SK-N-SH (cell line): ENCODE results near the gene GPR132.

ENCODE experiments used
- GABPA ChIP-seq: IDR thresholded peaks from 2 replicates; pipeline ENCODE4 v1.4.0; 2012; ENCODE audit warnings: low read depth, mild to moderate bottlenecking
- SIN3A ChIP-seq: IDR thresholded peaks from 2 replicates; pipeline ENCODE4 v1.6.1; 2012; ENCODE audit warnings: low read depth, mild to moderate bottlenecking, low read length, moderate library complexity, borderline replicate concordance
- TF ChIP-seq, protein P1 (sequence below): IDR thresholded peaks from 2 replicates; pipeline ENCODE4 v1.6.1; 2012; ENCODE audit warnings: mild to moderate bottlenecking, low read depth, low read length, moderate library complexity
- TF ChIP-seq, protein P2 (sequence below): fragments of 200-600 bp; sonication (generic); IDR thresholded peaks from 2 replicates; pipeline ENCODE4 v1.6.1; 2017; ENCODE audit warnings: antibody characterized with exemption, mild to moderate bottlenecking, moderate library complexity

DNA sequence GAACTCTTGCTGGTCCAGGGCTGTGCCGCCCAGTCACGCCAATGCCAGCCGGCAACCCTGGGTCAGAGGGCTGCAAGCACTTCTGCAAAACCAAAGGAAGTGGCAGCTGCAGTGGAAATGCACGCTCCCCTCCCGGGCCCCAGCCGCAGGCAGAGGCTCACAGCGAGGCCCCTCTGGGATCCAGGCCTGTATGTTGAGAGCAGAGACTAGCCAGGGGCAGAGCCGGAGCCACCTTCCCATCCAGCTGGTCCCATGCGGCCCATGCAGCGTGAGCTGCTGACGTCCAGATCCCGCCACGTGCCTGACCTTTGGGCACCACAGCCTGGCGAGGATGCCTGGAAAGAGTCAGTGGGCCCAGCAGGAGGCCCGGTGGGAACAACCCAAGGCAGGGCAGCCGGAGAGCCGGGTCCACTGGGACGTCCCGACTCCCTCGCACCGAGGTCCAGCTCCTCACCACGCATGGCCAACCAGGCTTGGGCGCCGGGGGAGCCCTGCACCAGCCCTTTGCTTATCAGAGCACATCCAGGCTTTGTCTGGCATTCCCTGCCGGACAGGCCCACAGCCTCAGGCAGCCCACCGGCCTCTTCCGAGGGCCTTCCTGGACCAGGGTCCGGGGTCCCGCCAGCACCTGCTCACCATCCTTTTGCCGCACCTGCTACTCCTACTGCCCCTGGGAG is 4.3 kb downstream of the GPR132 start:
- TF ChIP-seq SIN3A: no peak
- TF ChIP-seq, protein P1, sequence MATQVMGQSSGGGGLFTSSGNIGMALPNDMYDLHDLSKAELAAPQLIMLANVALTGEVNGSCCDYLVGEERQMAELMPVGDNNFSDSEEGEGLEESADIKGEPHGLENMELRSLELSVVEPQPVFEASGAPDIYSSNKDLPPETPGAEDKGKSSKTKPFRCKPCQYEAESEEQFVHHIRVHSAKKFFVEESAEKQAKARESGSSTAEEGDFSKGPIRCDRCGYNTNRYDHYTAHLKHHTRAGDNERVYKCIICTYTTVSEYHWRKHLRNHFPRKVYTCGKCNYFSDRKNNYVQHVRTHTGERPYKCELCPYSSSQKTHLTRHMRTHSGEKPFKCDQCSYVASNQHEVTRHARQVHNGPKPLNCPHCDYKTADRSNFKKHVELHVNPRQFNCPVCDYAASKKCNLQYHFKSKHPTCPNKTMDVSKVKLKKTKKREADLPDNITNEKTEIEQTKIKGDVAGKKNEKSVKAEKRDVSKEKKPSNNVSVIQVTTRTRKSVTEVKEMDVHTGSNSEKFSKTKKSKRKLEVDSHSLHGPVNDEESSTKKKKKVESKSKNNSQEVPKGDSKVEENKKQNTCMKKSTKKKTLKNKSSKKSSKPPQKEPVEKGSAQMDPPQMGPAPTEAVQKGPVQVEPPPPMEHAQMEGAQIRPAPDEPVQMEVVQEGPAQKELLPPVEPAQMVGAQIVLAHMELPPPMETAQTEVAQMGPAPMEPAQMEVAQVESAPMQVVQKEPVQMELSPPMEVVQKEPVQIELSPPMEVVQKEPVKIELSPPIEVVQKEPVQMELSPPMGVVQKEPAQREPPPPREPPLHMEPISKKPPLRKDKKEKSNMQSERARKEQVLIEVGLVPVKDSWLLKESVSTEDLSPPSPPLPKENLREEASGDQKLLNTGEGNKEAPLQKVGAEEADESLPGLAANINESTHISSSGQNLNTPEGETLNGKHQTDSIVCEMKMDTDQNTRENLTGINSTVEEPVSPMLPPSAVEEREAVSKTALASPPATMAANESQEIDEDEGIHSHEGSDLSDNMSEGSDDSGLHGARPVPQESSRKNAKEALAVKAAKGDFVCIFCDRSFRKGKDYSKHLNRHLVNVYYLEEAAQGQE: no peak
- TF ChIP-seq, protein P2, sequence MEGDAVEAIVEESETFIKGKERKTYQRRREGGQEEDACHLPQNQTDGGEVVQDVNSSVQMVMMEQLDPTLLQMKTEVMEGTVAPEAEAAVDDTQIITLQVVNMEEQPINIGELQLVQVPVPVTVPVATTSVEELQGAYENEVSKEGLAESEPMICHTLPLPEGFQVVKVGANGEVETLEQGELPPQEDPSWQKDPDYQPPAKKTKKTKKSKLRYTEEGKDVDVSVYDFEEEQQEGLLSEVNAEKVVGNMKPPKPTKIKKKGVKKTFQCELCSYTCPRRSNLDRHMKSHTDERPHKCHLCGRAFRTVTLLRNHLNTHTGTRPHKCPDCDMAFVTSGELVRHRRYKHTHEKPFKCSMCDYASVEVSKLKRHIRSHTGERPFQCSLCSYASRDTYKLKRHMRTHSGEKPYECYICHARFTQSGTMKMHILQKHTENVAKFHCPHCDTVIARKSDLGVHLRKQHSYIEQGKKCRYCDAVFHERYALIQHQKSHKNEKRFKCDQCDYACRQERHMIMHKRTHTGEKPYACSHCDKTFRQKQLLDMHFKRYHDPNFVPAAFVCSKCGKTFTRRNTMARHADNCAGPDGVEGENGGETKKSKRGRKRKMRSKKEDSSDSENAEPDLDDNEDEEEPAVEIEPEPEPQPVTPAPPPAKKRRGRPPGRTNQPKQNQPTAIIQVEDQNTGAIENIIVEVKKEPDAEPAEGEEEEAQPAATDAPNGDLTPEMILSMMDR: no peak
- no peak for TF ChIP-seq GABPA
